Measurements from ENCODE around the gene XKR7. TPM values are rescaled to one million over a fixed set of nuclear protein-coding genes. Genes with fewer than 3 reads are reported as not detected.

The XKR7 gene
- total and polyA plus RNA-seq, 2 donors (not counting 1 experiment from before 2014, with no cell fraction given): 0.05 to 0.12 TPM

GRCh38 chr20:31922181-31922580 is 45.8 kb upstream of the XKR7 start:
- Histone ChIP-seq H3K36me3 (replicated peaks in 1 of 2; ENCODE audit: control extremely low read depth in 1 of 2, control insufficient read depth in 1 of 2, extremely low read depth in 1 of 2, insufficient read depth in 2 of 2, low read length in 1 of 2) (no peaks in the 10 kb centered on the region), H3K4me2 (replicated peaks; ENCODE audit: low read depth, low read length, poor library complexity, severe bottlenecking) (no peak overlapping the region), H3K27me3 (replicated peaks in 1 of 4; ENCODE audit: control extremely low read depth in 1 of 4, control insufficient read depth in 3 of 4, insufficient read depth in 4 of 4, low read length in 3 of 4) (peaks cover 0 to 8% (median 1%) of the 10 kb centered on the region in 4 experiments), H3K79me2 (ENCODE audit: control insufficient read depth, insufficient read depth, low read length) (no peaks in the 10 kb centered on the region), H4K20me1 (ENCODE audit: control insufficient read depth, insufficient read depth, low read length, poor library complexity, severe bottlenecking) (no peaks in the 10 kb centered on the region), H3K4me1 (ENCODE audit: control insufficient read depth in 2 of 2, insufficient read depth in 2 of 2, low read length in 2 of 2) (peaks cover 0 to 6% of the 10 kb centered on the region in 2 donors), H3K4me3 (ENCODE audit: control extremely low read depth in 1 of 5, extremely low read depth in 1 of 5, insufficient read depth in 1 of 5, low read depth in 2 of 5, low read length in 4 of 5) (no peak overlapping the region), H3K9me3 (ENCODE audit: control extremely low read depth in 1 of 3, control insufficient read depth in 2 of 3, insufficient read depth in 1 of 3, low read length in 2 of 3) (no peaks in the 10 kb centered on the region), H2AFZ (ENCODE audit: insufficient read depth, low read depth, low read length, poor library complexity, severe bottlenecking) (no peak overlapping the region), H3K9ac (ENCODE audit: low read length) (no peak overlapping the region), H3K27ac (ENCODE audit: low read length in 2 of 2) (no peak overlapping the region)
- intact Hi-C loops (cut with micrococcal nuclease): no loop called here
- 78% methylated on average over 3 of the region's 4 CpGs for WGBS (ENCODE audit: insufficient coverage)
- no peak overlapping the region for H3K27ac Mint-ChIP-seq
- peaks cover 9% of the 10 kb centered on the region for H3K4me1 Mint-ChIP-seq
- ATAC-seq (ENCODE audit: low read depth): no peak
- peaks cover 12% of the 10 kb centered on the region for H3K27me3 Mint-ChIP-seq
- TF ChIP-seq CTCF (IDR thresholded peaks at IDR 0.05) (no peak), EZH2 (IDR thresholded peaks at IDR 0.05; ENCODE audit: borderline replicate concordance, insufficient read depth, low read depth, low read length, poor library complexity, severe bottlenecking) (no peak)
- ChIA-PET CTCF (no interaction called here), POLR2A (no interaction called here)
- no peak overlapping the region for H3K4me3 Mint-ChIP-seq
- H3K9me3 Mint-ChIP-seq (ENCODE audit: insufficient read depth): no peaks in the 10 kb centered on the region
- DNase-seq: no peak

GRCh38 chr20:31922588-31922987 is 45.4 kb upstream of the XKR7 start:
- no peak for TF ChIP-seq EZH2 (IDR thresholded peaks at IDR 0.05; ENCODE audit: borderline replicate concordance, insufficient read depth, low read depth, low read length, poor library complexity, severe bottlenecking)
- ChIA-PET CTCF (no interaction called here), POLR2A (no interaction called here)
- no peak overlapping the region for H3K4me2 ChIP-seq (replicated peaks; ENCODE audit: low read depth, low read length, poor library complexity, severe bottlenecking)
- H3K27me3 ChIP-seq (replicated peaks in 1 of 4; ENCODE audit: control extremely low read depth in 1 of 4, control insufficient read depth in 3 of 4, insufficient read depth in 4 of 4, low read length in 3 of 4): peaks cover 0 to 8% (median 1%) of the 10 kb centered on the region in 4 experiments
- DNase-seq: no peak
- intact Hi-C loops (cut with micrococcal nuclease): no loop called here
- no peak overlapping the region for H3K9ac ChIP-seq (ENCODE audit: low read length)
- WGBS (ENCODE audit: insufficient coverage): no CpG with 5 or more reads among the region's 4 CpGs
- no peak overlapping the region for H2AFZ ChIP-seq (ENCODE audit: insufficient read depth, low read depth, low read length, poor library complexity, severe bottlenecking)
- H3K79me2 ChIP-seq (ENCODE audit: control insufficient read depth, insufficient read depth, low read length): no peaks in the 10 kb centered on the region
- H3K27ac ChIP-seq (ENCODE audit: low read length in 2 of 2): no peak overlapping the region
- no peaks in the 10 kb centered on the region for H4K20me1 ChIP-seq (ENCODE audit: control insufficient read depth, insufficient read depth, low read length, poor library complexity, severe bottlenecking)
- Mint-ChIP-seq H3K27ac (no peak overlapping the region), H3K27me3 (peaks cover 14% of the 10 kb centered on the region), H3K4me1 (peaks cover 9% of the 10 kb centered on the region), H3K4me3 (no peak overlapping the region), H3K9me3 (ENCODE audit: insufficient read depth) (no peaks in the 10 kb centered on the region)
- H3K36me3 ChIP-seq (replicated peaks in 1 of 2; ENCODE audit: control extremely low read depth in 1 of 2, control insufficient read depth in 1 of 2, extremely low read depth in 1 of 2, insufficient read depth in 2 of 2, low read length in 1 of 2): no peaks in the 10 kb centered on the region
- H3K9me3 ChIP-seq (ENCODE audit: control extremely low read depth in 1 of 3, control insufficient read depth in 2 of 3, insufficient read depth in 1 of 3, low read length in 2 of 3): no peaks in the 10 kb centered on the region
- peaks cover 0 to 6% of the 10 kb centered on the region in 2 donors for H3K4me1 ChIP-seq (ENCODE audit: control insufficient read depth in 2 of 2, insufficient read depth in 2 of 2, low read length in 2 of 2)
- no peak overlapping the region for H3K4me3 ChIP-seq (ENCODE audit: control extremely low read depth in 1 of 5, extremely low read depth in 1 of 5, insufficient read depth in 1 of 5, low read depth in 2 of 5, low read length in 4 of 5)
- no peak for ATAC-seq (ENCODE audit: low read depth)

Measured in B cell (primary cell).